Karpas-422 (cell line): ENCODE data around the gene CLIC5. TPM values are rescaled to one million over a fixed set of nuclear protein-coding genes. Genes with fewer than 3 reads are reported as not detected.
A peak's percentile ranks its signal among the peaks of the same experiment; 100 is the strongest.

Source experiments
- DNase-seq: peaks from one replicate; pipeline ENCODE4 v3.0.0-alpha.2; 2015
- H2AFZ ChIP-seq: fragments of 200-600 bp; sonication (generic); 2 replicates; pipeline ENCODE4 v1.6.1; 2014; ENCODE audit warnings: antibody characterized with exemption, low read length, mixed read lengths
- H3K27ac ChIP-seq: fragments of 200-600 bp; sonication (generic); 2 replicates; pipeline ENCODE4 v1.5.1; 2014; ENCODE audit warnings: mild to moderate bottlenecking, low read length, moderate library complexity
- H3K27me3 ChIP-seq: fragments of 200-600 bp; sonication (generic); 2 replicates; pipeline ENCODE4 v1.6.1; 2014; ENCODE audit warnings: low read length, mixed read lengths
- H3K36me3 ChIP-seq: fragments of 200-600 bp; sonication (generic); 2 replicates; pipeline ENCODE4 v1.6.1; 2014; ENCODE audit warnings: low read length, mixed read lengths; ENCODE audit not compliant: insufficient read depth
- H3K4me1 ChIP-seq: fragments of 200-600 bp; sonication (generic); 2 replicates; pipeline ENCODE4 v1.6.1; 2014; ENCODE audit warnings: mild to moderate bottlenecking, low read length, mixed read lengths
- H3K4me2 ChIP-seq: fragments of 200-600 bp; sonication (generic); 2 replicates; pipeline ENCODE4 v1.6.1; 2014; ENCODE audit warnings: low read length, low read depth, mild to moderate bottlenecking; ENCODE audit not compliant: poor library complexity, severe bottlenecking
- H3K4me3 ChIP-seq: fragments of 200-600 bp; sonication (generic); 2 replicates; pipeline ENCODE4 v1.5.1; 2014; ENCODE audit warnings: mild to moderate bottlenecking, antibody characterized with exemption, low read length, mixed read lengths
- H3K79me2 ChIP-seq: fragments of 200-600 bp; sonication (generic); 2 replicates; pipeline ENCODE4 v1.6.1; 2014; ENCODE audit warnings: mild to moderate bottlenecking, low read length, mixed read lengths
- H3K9ac ChIP-seq: fragments of 200-600 bp; sonication (generic); 2 replicates; pipeline ENCODE4 v1.6.0; 2014; ENCODE audit warnings: low read length
- H3K9me2 ChIP-seq: fragments of 200-600 bp; sonication (generic), shearing (Covaris generic); replicated peaks from 2 replicates; pipeline ENCODE4 v1.6.0; 2014; ENCODE audit warnings: mild to moderate bottlenecking, low read length, moderate library complexity; ENCODE audit not compliant: insufficient read depth
- H3K9me3 ChIP-seq: fragments of 300-700, 200-600 bp; sonication (generic); 2 replicates; pipeline ENCODE4 v1.6.1; 2014; ENCODE audit warnings: low read length, mixed read lengths
- H4K20me1 ChIP-seq: fragments of 200-600 bp; sonication (generic); 2 replicates; pipeline ENCODE4 v1.6.1; 2014; ENCODE audit warnings: mild to moderate bottlenecking, antibody characterized with exemption, low read length, low read depth; ENCODE audit not compliant: insufficient read depth
- total RNA-seq: library from RNA; depleted of rRNA; stranded (reverse); fragments of >200 nt; shearing (Covaris generic); gene quantifications from 2 replicates; pipeline ENCODE4 v1.2.3, GENCODE V29; 2014; ENCODE audit warnings: low replicate concordance

The CLIC5 gene
- total RNA-seq, 1 experiment from 2014 or later: not detected

DNA sequence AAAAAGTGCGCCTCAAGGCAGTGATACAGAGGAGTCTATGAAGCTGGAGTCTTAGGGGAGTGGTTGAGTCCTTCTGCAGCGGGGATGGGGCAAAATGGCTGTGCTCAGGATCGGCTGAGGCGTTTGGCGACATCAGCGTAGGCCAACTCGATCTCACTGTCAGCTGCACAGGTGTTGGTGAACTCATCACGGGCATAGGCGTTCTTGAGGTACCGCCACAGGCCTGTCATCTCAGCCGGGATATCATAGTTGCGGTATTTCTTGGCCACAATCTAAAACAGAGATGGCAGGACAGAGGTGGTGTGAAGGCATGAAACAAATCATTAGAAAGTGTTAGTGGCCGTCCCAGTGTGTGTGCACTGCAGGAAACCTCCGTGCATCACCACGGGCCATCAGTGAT, 112.7 kb downstream of the CLIC5 start:
- H3K9me2 ChIP-seq: no peaks in the 10 kb centered on the region
- no peaks in the 10 kb centered on the region for H3K36me3 ChIP-seq
- no peak overlapping the region for H3K27ac ChIP-seq
- no peaks in the 10 kb centered on the region for H3K4me1 ChIP-seq
- no peak overlapping the region for H2AFZ ChIP-seq
- no peaks in the 10 kb centered on the region for H3K9me3 ChIP-seq
- no peak overlapping the region for H3K4me3 ChIP-seq
- H3K4me2 ChIP-seq: no peak overlapping the region
- no peak for DNase-seq
- H4K20me1 ChIP-seq: no peaks in the 10 kb centered on the region
- H3K9ac ChIP-seq: no peak overlapping the region
- no peaks in the 10 kb centered on the region for H3K79me2 ChIP-seq
- H3K27me3 ChIP-seq: no peaks in the 10 kb centered on the region

DNA sequence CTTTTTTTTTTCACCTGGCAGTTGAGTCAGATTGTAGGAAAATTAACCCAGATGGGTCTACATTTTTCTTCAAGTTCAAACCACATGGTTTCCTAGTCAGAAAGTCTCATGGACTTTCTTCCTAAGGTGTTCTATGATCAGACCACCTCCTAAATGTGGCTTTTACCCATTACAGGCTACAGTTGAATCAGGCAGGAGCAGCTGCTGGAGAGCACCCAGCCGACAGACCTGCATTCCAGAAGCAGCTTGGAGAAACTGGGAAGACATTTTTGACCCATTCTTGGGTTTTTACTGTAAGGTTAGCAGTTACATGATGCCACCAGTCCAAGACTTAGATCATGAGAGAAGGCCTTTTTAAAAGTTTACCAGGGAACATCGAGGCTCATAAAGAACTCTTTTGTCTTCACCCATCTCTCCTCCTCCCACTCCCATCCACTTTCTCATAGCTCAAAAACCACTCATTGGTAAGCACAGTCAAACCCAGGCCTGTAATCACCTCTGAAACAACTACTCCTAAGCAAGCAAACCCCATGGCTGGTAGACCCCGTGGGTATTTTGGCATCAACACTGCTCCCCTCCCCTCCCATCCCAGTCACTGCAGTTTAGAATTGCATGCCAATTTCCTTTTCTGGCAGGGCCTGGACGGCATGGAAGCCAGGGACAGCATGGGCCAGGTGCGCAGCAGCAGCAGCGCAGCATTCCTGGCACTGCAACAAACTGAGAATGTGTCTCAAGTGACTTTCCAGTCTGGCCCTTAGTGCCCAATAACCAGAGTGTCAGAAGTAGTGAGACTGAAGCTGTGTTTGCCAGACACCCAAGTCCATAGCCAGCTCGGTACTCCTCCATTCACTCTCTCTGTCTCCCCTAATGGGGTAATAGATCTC, 113.7 kb downstream of the CLIC5 start:
- no peaks in the 10 kb centered on the region for H3K9me2 ChIP-seq
- no peak for DNase-seq
- no peaks in the 10 kb centered on the region for H3K4me1 ChIP-seq
- no peaks in the 10 kb centered on the region for H3K27me3 ChIP-seq
- no peak overlapping the region for H2AFZ ChIP-seq
- H3K4me3 ChIP-seq: no peak overlapping the region
- no peaks in the 10 kb centered on the region for H3K9me3 ChIP-seq
- no peak overlapping the region for H3K9ac ChIP-seq
- H3K4me2 ChIP-seq: no peak overlapping the region
- H3K36me3 ChIP-seq: no peaks in the 10 kb centered on the region
- H4K20me1 ChIP-seq: no peaks in the 10 kb centered on the region
- H3K27ac ChIP-seq: no peak overlapping the region
- no peaks in the 10 kb centered on the region for H3K79me2 ChIP-seq

DNA sequence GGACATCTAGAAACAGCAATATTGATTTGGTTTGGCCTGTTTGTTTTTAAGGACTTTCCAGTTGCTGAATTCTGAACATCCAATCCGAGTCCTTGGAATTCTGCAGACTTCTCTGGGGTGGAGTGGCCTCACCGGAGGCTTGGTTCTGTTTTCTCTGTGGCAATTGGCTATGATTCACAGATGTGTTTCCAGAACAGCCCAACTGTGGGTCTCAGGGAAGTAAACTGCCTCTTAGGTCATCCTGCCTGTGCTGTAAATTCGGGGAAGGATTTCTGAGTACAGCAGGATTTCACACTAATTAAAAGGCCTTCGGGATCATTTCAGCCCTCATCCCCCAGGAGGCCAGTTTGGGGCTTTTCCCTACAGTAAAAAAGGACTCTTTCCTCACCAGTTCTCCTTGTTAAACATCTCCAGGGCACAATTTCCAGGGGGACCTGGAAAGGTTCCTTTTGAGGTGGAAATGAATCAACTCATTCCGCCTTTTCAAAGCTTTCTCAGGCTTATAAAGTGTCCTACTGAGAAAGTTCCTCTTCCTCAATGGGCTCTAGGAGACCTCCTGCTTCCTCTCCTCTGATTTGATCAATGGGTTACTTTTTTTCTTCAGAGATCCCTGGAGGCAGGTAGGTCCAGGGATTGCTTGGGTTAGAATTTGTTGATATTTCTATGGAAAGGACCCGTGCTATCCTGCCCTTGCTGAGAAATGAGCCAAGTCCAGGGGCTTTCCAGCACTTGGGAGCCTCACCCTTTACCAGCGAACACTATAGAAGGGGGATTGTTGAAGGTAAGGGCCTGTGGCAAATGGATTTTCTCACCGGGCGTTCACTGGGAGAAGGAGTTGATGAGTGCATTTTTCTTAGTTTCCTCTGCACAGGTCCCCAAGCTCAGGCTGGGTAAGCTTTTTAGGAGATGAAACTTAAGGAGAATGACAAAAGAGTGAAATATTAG, 114.6 kb downstream of the CLIC5 start:
- Histone ChIP-seq H3K27ac (no peak overlapping the region), H4K20me1 (no peaks in the 10 kb centered on the region), H3K9me2 (no peaks in the 10 kb centered on the region), H3K9me3 (no peaks in the 10 kb centered on the region), H3K4me3 (no peak overlapping the region), H3K4me1 (no peaks in the 10 kb centered on the region), H3K4me2 (no peak overlapping the region), H2AFZ (no peak overlapping the region), H3K36me3 (no peaks in the 10 kb centered on the region), H3K27me3 (no peaks in the 10 kb centered on the region), H3K79me2 (no peaks in the 10 kb centered on the region), H3K9ac (no peak overlapping the region)
- DNase-seq: no peak

DNA sequence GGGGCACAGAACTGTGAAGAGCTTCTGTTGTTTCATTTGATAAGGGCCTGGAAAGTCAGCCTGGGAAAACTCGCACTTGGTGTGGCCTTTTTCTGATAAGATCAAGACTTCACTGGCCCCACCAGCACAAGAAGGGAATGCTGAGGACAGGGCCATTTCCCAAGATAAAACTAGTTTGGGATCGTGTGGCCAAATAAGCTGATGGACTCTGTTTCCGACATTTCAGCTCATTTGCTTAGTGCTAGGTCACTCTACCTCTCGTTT, 116.0 kb downstream of the CLIC5 start:
- Histone ChIP-seq H3K27me3 (no peaks in the 10 kb centered on the region), H3K4me1 (no peaks in the 10 kb centered on the region), H4K20me1 (no peaks in the 10 kb centered on the region), H3K36me3 (no peaks in the 10 kb centered on the region), H3K9me3 (no peaks in the 10 kb centered on the region), H3K9me2 (no peaks in the 10 kb centered on the region), H3K79me2 (no peaks in the 10 kb centered on the region), H3K4me3 (no peak overlapping the region), H2AFZ (no peak overlapping the region), H3K9ac (no peak overlapping the region), H3K4me2 (no peak overlapping the region), H3K27ac (no peak overlapping the region)
- no peak for DNase-seq

DNA sequence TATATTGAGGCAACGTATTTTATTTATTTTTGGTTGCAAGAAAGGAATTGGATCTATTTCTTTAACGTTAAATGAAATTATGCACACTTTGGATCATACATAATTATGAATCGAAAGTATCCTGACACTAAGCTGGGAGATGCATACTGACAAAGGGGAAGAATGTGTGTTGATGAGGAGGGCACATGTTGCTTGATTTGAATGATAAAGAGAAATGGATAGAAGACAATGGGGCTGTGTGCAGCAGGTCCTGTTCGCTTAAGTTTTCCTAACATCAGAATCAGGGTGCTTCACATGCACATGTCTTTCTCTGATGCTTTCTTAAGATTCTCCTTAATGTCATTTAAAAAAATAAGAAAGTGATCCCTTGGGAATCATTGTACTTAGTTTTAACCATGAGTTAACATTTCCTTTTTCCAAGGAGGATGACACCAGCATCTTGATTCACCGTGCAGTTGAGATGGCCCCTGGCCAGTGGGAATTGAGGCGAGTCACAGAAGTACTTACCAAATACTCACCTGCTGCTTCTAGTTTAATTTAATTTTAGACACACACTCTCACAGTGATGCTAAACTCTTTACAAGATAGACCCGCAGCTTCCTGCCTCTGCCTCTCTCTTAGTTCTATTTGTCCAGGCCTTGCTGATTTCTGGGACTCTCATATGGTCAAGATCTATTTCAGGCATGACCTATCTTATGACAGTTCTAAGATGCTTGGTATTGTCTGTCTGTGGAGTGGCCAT, 116.5 kb downstream of the CLIC5 start:
- Histone ChIP-seq H3K36me3 (no peaks in the 10 kb centered on the region), H3K4me2 (no peak overlapping the region), H3K79me2 (no peaks in the 10 kb centered on the region), H2AFZ (no peak overlapping the region), H3K9me3 (no peaks in the 10 kb centered on the region), H4K20me1 (no peaks in the 10 kb centered on the region), H3K4me3 (no peak overlapping the region), H3K27ac (no peak overlapping the region), H3K9ac (no peak overlapping the region), H3K4me1 (no peaks in the 10 kb centered on the region), H3K27me3 (no peaks in the 10 kb centered on the region), H3K9me2 (no peaks in the 10 kb centered on the region)
- DNase-seq: no peak

DNA sequence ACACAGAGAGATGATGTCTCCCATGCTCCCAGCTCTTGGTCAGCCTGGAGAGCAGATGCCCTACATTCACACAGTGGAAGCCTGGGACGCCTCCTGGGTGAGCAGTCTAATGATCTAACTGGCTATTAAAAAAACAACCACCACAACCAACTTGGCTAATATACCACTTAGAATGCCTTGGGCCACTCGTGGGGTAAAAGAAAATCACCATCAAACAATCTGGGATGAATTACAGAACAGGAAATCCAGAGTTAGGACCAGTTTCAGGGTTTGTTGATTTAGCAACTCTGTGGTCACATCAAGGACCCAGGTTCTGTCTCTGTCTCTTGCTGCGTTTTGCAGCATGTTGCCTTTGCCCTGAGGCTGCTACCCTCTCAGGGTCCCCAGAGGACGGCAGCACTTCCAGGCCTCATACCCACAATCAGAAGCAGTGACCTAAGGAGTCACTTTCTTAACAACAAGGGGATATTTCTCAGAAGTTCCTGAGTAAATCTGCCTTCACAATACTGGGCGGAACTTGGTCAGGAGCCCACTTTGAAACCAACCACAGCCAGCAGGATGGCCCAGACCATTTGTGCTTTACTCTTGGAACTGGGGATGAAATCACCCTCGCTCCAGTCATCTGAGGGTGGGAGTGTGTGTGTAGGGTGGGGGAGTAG, 118.7 kb downstream of the CLIC5 start:
- H3K9me3 ChIP-seq: no peaks in the 10 kb centered on the region
- no peaks in the 10 kb centered on the region for H3K9me2 ChIP-seq
- H4K20me1 ChIP-seq: no peaks in the 10 kb centered on the region
- no peak overlapping the region for H3K4me3 ChIP-seq
- no peak overlapping the region for H3K9ac ChIP-seq
- DNase-seq: no peak
- no peaks in the 10 kb centered on the region for H3K4me1 ChIP-seq
- no peaks in the 10 kb centered on the region for H3K79me2 ChIP-seq
- no peaks in the 10 kb centered on the region for H3K27me3 ChIP-seq
- H3K4me2 ChIP-seq: no peak overlapping the region
- no peak overlapping the region for H3K27ac ChIP-seq
- H2AFZ ChIP-seq: no peak overlapping the region
- H3K36me3 ChIP-seq: no peaks in the 10 kb centered on the region

DNA sequence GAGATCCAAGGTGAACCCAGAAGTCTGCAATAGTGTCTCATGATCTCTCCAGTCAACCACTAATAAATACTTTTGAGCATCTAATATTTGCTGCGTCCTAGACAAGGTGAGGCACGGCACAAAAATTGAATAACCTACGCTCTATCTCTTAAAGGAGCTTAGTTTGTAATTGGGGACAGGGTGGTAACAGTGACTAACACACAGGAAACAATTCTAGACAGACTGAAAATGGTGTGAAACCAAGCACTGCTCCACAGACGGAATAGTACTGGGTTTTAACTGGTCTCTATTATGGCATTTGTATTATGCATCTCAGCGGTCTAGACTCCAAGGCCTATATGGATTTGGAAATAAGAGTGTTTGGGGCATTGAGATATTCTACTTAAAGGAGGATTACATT, 120.1 kb downstream of the CLIC5 start:
- no peak overlapping the region for H3K4me2 ChIP-seq
- no peaks in the 10 kb centered on the region for H3K9me3 ChIP-seq
- no peaks in the 10 kb centered on the region for H3K27me3 ChIP-seq
- no peaks in the 10 kb centered on the region for H3K36me3 ChIP-seq
- no peak overlapping the region for H3K4me3 ChIP-seq
- H3K4me1 ChIP-seq: no peaks in the 10 kb centered on the region
- peak; percentile 16 for DNase-seq
- no peaks in the 10 kb centered on the region for H3K9me2 ChIP-seq
- H3K79me2 ChIP-seq: no peaks in the 10 kb centered on the region
- no peak overlapping the region for H2AFZ ChIP-seq
- H3K27ac ChIP-seq: no peak overlapping the region
- no peak overlapping the region for H3K9ac ChIP-seq
- H4K20me1 ChIP-seq: no peaks in the 10 kb centered on the region
